ENCODE measurements around the gene SNCAIP. TPM values are rescaled to one million over a fixed set of nuclear protein-coding genes. Genes with fewer than 3 reads are reported as not detected.

Gene SNCAIP
- total and polyA plus RNA-seq, 2 experiments from 2014 or later = 6.1 to 11.9 TPM

DNA sequence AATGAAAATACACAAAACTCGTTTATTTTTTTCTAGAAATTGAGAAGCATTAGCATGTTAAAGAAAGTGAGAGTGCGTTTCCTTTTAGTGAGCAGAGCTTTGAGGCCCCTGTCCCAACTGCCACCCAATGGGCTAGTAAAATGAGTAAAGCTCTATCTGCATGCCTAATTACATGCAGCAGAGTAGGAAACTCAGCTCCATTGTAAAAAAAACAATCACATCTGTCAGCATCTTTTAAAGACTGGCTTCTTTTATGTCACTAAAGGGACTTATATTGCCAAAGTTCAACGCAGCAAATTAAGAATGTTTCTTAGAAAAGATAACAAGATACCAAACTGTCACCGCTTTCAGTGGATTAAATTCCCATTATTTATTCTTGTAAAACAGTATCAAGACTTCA, 154.0 kb downstream of the SNCAIP start:
- TF ChIP-seq, protein P1, sequence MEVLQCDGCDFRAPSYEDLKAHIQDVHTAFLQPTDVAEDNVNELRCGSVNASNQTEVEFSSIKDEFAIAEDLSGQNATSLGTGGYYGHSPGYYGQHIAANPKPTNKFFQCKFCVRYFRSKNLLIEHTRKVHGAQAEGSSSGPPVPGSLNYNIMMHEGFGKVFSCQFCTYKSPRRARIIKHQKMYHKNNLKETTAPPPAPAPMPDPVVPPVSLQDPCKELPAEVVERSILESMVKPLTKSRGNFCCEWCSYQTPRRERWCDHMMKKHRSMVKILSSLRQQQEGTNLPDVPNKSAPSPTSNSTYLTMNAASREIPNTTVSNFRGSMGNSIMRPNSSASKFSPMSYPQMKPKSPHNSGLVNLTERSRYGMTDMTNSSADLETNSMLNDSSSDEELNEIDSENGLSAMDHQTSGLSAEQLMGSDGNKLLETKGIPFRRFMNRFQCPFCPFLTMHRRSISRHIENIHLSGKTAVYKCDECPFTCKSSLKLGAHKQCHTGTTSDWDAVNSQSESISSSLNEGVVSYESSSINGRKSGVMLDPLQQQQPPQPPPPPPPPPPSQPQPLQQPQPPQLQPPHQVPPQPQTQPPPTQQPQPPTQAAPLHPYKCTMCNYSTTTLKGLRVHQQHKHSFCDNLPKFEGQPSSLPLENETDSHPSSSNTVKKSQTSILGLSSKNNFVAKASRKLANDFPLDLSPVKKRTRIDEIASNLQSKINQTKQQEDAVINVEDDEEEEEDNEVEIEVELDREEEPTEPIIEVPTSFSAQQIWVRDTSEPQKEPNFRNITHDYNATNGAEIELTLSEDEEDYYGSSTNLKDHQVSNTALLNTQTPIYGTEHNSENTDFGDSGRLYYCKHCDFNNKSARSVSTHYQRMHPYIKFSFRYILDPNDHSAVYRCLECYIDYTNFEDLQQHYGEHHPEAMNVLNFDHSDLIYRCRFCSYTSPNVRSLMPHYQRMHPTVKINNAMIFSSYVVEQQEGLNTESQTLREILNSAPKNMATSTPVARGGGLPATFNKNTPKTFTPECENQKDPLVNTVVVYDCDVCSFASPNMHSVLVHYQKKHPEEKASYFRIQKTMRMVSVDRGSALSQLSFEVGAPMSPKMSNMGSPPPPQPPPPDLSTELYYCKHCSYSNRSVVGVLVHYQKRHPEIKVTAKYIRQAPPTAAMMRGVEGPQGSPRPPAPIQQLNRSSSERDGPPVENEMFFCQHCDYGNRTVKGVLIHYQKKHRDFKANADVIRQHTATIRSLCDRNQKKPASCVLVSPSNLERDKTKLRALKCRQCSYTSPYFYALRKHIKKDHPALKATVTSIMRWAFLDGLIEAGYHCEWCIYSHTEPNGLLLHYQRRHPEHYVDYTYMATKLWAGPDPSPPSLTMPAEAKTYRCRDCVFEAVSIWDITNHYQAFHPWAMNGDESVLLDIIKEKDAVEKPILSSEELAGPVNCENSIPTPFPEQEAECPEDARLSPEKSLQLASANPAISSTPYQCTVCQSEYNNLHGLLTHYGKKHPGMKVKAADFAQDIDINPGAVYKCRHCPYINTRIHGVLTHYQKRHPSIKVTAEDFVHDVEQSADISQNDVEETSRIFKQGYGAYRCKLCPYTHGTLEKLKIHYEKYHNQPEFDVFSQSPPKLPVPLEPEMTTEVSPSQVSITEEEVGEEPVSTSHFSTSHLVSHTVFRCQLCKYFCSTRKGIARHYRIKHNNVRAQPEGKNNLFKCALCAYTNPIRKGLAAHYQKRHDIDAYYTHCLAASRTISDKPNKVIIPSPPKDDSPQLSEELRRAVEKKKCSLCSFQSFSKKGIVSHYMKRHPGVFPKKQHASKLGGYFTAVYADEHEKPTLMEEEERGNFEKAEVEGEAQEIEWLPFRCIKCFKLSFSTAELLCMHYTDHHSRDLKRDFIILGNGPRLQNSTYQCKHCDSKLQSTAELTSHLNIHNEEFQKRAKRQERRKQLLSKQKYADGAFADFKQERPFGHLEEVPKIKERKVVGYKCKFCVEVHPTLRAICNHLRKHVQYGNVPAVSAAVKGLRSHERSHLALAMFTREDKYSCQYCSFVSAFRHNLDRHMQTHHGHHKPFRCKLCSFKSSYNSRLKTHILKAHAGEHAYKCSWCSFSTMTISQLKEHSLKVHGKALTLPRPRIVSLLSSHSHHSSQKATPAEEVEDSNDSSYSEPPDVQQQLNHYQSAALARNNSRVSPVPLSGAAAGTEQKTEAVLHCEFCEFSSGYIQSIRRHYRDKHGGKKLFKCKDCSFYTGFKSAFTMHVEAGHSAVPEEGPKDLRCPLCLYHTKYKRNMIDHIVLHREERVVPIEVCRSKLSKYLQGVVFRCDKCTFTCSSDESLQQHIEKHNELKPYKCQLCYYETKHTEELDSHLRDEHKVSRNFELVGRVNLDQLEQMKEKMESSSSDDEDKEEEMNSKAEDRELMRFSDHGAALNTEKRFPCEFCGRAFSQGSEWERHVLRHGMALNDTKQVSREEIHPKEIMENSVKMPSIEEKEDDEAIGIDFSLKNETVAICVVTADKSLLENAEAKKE (CRISPR knock-in tag; IDR thresholded peaks at IDR 0.05) = no peak
- no peak for TF ChIP-seq STAT1 (IDR thresholded peaks at IDR 0.05; ENCODE audit: unreplicated experiment)
- no peak for TF ChIP-seq EZH2 (IDR thresholded peaks at IDR 0.05; ENCODE audit: low read depth, unreplicated experiment)
- ATAC-seq (peak; percentile 53), DNase-seq (ENCODE audit: low spot score) (peak; percentile 32)
- Histone ChIP-seq H4K20me1 (replicated peaks; ENCODE audit: insufficient read depth) (no peaks in the 10 kb centered on the region), H3K27ac (ENCODE audit: low read depth) (no peak overlapping the region), H3K36me3 (ENCODE audit: insufficient read depth) (no peaks in the 10 kb centered on the region), H3K9me2 (ENCODE audit: insufficient read depth) (no peaks in the 10 kb centered on the region), H3K79me2 (replicated peaks; ENCODE audit: insufficient read depth) (no peaks in the 10 kb centered on the region), H3K4me1 (ENCODE audit: insufficient read depth) (peaks cover 37% of the 10 kb centered on the region), H3K27me3 (ENCODE audit: insufficient read depth) (no peaks in the 10 kb centered on the region), H3K4me3 (no peak overlapping the region), H2AFZ (no peak overlapping the region), H3K4me2 (no peak overlapping the region), H3F3A (replicated peaks; ENCODE audit: low read depth) (no peaks in the 10 kb centered on the region)
- Mint-ChIP-seq H3K27me3 (ENCODE audit: insufficient read depth, low read depth, poor library complexity) (peaks cover 7% of the 10 kb centered on the region), H3K4me1 (peaks cover 37% of the 10 kb centered on the region), H3K27ac (no peak overlapping the region), H3K9me3 (no peaks in the 10 kb centered on the region; the same call in 2 of the 3 replicates), H3K36me3 (ENCODE audit: low read depth) (peaks cover 7% of the 10 kb centered on the region; the same call in 2 of the 3 replicates), H3K4me3 (no peak overlapping the region)

DNA sequence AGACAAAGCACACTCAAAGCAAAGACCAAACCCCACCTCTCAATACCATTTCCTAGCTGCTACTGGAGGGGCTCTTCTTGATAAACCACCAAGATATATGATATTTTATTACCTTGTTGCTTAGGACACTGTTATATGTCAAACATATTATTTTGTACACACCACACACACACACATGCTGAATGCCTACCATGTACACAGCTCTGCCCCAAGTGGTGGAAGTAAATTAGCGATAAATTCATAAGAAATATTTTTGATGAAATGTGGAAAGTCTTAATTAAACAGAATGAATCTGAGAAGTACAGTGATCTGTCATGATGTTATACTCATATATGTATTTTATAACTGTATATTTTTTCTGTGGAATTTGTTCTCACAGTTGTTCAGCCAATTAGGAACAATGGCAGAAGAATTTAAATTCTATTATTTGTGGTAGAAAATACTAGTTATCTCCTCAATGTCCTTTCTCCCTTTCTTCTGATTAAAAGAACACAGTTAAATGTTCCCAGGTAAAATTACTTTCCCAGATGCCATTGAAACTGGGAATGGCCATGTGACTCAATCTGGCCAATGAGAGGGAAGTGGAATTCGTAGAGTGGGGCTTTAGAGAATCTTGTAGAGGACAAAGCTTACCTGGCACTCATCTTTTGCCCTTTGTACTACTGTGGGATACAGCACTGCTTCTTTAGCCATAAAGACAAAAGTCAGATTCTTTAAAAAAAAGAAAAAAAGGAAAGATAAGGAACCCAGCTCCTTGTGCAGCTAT, 156.5 kb downstream of the SNCAIP start:
- Mint-ChIP-seq H3K36me3 (ENCODE audit: low read depth) (peaks cover 7% of the 10 kb centered on the region; the same call in 2 of the 3 replicates), H3K4me1 (peaks cover 55% of the 10 kb centered on the region), H3K27ac (no peak overlapping the region), H3K9me3 (no peaks in the 10 kb centered on the region; the same call in 2 of the 3 replicates), H3K27me3 (ENCODE audit: insufficient read depth, low read depth, poor library complexity) (peaks cover 6% of the 10 kb centered on the region), H3K4me3 (no peak overlapping the region)
- TF ChIP-seq, protein P2, sequence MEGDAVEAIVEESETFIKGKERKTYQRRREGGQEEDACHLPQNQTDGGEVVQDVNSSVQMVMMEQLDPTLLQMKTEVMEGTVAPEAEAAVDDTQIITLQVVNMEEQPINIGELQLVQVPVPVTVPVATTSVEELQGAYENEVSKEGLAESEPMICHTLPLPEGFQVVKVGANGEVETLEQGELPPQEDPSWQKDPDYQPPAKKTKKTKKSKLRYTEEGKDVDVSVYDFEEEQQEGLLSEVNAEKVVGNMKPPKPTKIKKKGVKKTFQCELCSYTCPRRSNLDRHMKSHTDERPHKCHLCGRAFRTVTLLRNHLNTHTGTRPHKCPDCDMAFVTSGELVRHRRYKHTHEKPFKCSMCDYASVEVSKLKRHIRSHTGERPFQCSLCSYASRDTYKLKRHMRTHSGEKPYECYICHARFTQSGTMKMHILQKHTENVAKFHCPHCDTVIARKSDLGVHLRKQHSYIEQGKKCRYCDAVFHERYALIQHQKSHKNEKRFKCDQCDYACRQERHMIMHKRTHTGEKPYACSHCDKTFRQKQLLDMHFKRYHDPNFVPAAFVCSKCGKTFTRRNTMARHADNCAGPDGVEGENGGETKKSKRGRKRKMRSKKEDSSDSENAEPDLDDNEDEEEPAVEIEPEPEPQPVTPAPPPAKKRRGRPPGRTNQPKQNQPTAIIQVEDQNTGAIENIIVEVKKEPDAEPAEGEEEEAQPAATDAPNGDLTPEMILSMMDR (conservative IDR thresholded peaks at IDR 0.05; ENCODE audit: low read depth in 2 of 2) = peak in 1 of 2 experiments; percentile 25; a peak in 2 of 4 replicates
- TF ChIP-seq ZNF114 (CRISPR knock-in tag; IDR thresholded peaks at IDR 0.05) = no peak
- no peak for TF ChIP-seq CREB1 (CRISPR knock-in tag; IDR thresholded peaks at IDR 0.05; ENCODE audit: low read depth)
- Histone ChIP-seq H3K4me1 (ENCODE audit: insufficient read depth) (peaks cover 50% of the 10 kb centered on the region), H3F3A (replicated peaks; ENCODE audit: low read depth) (no peaks in the 10 kb centered on the region), H2AFZ (no peak overlapping the region), H3K27ac (ENCODE audit: low read depth) (no peak overlapping the region), H3K36me3 (ENCODE audit: insufficient read depth) (no peaks in the 10 kb centered on the region), H3K9me2 (ENCODE audit: insufficient read depth) (no peaks in the 10 kb centered on the region), H4K20me1 (replicated peaks; ENCODE audit: insufficient read depth) (no peaks in the 10 kb centered on the region), H3K4me2 (no peak overlapping the region), H3K79me2 (replicated peaks; ENCODE audit: insufficient read depth) (no peaks in the 10 kb centered on the region), H3K27me3 (ENCODE audit: insufficient read depth) (no peaks in the 10 kb centered on the region), H3K4me3 (no peak overlapping the region)
- DNase-seq (ENCODE audit: low spot score) (no peak), ATAC-seq (no peak)

Measured in GM23338 (cell line).